ENCODE results near the gene KPNA6.

GRCh38 chr1:32112806-32113375 lies 5.0 kb downstream of the KPNA6 start:
- TF ChIP-seq POLR2A (IDR thresholded peaks at IDR 0.05) = no peak
- TF ChIP-seq, protein P1, sequence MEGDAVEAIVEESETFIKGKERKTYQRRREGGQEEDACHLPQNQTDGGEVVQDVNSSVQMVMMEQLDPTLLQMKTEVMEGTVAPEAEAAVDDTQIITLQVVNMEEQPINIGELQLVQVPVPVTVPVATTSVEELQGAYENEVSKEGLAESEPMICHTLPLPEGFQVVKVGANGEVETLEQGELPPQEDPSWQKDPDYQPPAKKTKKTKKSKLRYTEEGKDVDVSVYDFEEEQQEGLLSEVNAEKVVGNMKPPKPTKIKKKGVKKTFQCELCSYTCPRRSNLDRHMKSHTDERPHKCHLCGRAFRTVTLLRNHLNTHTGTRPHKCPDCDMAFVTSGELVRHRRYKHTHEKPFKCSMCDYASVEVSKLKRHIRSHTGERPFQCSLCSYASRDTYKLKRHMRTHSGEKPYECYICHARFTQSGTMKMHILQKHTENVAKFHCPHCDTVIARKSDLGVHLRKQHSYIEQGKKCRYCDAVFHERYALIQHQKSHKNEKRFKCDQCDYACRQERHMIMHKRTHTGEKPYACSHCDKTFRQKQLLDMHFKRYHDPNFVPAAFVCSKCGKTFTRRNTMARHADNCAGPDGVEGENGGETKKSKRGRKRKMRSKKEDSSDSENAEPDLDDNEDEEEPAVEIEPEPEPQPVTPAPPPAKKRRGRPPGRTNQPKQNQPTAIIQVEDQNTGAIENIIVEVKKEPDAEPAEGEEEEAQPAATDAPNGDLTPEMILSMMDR (IDR thresholded peaks at IDR 0.05) = no peak

All from uterus (tissue), 2 donors.